HG03280 (cell line): Measurements from ENCODE around the gene AKR1B15.
A peak's percentile ranks its signal among the peaks of the same experiment; 100 is the strongest.
"Not testable (repeated sequence)": the region's sequence is repeated elsewhere in the genome, so short reads cannot be mapped to it uniquely, and the experiment has no call there.

Source experiments
- ATAC-seq: cut with Tn5 transposase; IDR thresholded peaks from one replicate; pipeline ENCODE4 v1.9.1; 2021; ENCODE audit warnings: mild to moderate bottlenecking, moderate library complexity; ENCODE audit not compliant: unreplicated experiment

AKR1B15 gene

DNA sequence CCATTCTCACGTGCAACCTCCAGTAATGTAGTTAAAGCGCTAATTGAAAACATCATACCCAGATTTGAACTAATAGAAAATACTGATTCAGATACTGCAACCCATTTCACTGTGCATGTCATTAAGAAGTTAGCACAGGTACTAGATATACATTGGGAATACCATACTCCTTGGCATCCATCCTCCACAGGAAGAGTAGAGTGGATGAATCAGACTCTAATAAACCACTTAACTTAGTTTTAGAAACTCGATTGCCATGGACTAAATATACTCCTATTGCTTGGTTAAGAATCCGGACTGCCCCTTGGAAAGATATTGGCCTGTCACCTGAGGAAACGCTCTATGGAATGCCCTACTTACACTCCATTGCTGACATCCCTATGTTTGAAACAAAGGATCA is 9.5 kb downstream of the AKR1B15 start:
- no peak for ATAC-seq

- not testable (repeated sequence) for ATAC-seq
Measured at GRCh38 chr7:134561616-134562015, 12.7 kb downstream of the AKR1B15 start.

DNA sequence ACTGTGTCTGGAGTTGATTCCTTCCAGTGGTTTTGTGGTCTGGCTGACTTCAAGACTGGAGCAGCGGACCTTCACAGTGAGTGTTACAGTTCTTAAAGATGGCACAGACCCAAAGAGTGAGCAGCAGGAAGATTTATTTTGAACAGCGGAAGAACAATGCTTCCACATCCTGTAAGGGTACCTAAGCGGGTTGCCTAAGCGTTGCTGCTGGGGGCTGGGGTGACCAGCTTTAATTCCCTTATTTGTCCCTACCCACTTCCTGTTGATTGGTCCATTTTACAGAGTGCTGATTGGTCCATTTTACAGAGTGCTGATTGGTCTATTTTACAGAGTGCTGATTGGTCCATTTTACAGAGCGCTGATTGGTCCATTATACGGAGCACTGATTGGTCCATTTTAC is 13.2 kb downstream of the AKR1B15 start:
- no peak for ATAC-seq

- not testable (repeated sequence) for ATAC-seq
Measured at GRCh38 chr7:134563398-134563749, 14.5 kb downstream of the AKR1B15 start.

- ATAC-seq, result no peak
Measured at GRCh38 chr7:134565643-134566136, 16.8 kb downstream of the AKR1B15 start.

DNA sequence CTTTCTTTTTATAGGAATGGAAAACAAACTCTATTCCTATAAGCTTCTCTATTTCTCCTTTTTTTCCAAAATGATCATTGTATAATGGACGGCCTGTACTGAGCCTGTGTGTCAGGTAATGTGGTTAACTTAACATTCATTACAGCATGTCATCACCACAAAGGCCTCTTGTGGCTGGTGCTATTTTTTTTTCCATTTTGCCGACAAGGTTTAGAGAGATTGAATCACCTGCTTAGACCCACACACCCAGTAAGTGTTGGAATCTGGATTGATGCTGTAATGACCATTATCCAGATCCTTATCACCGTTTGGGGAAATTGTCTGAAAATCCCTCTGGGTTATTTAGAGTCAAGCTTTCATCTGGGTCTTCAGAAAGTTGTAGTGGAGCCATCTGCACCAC is 18.5 kb downstream of the AKR1B15 start:
- no peak for ATAC-seq

DNA sequence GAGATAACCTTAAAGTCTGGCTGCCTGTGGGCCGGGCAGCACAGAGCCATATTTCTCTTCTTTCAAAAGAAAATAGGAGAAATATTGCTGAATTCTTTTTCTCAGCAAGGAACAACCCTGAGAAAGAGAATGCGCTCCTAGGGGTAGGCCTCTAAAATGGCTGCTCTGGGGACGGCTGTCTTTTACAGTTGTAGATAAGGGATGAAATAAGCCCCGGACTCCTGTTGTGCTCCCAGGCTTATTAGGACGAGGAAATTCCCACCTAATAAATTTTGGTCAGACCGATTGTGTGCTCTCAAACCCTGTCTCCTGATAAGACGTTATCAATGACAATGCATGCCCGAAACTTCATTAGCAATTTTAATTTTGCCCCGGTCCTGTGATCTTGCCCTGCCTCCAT is 21.1 kb downstream of the AKR1B15 start:
- not testable (repeated sequence) for ATAC-seq

GRCh38 chr7:134571101-134571500 is 22.2 kb downstream of the AKR1B15 start:
- no peak for ATAC-seq

DNA sequence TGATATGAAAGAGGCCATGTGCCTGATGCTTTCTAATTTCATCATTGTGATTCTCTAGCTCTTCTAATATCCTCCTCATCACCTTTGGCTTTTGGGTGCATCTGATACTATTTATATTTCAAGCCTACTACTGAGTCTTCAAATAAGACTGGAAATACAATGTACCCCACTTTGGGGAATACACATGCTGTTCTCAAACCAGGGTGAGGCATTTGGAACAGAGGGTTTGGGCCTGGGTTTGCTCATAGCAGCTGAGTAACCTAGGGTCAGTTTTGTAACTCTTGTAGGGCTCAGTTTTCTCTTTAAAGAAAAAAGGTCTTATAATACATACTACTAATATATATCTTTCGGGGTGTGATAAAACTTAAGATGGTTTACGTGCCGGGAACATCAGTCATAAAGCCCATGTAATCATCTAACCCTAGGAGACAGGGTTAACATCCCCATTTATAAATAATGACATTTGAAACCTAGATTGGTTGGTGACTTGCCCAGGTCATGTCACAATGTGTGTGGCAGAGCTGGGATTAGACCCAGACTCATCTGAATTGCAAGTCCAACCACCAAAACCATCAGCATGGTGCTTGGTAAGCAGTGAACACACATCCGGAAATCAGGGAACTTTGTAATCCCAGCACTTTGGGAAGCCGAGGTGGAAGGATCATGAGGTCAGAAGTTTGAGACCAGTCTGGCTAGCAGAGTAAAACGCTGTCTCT is 23.0 kb downstream of the AKR1B15 start:
- ATAC-seq, result no peak

GRCh38 chr7:134574322-134574721 is 25.4 kb downstream of the AKR1B15 start:
- ATAC-seq, result no peak

- no peak for ATAC-seq
Measured at GRCh38 chr7:134584290-134584689, 35.4 kb downstream of the AKR1B15 start.

- ATAC-seq, result no peak
Measured at GRCh38 chr7:134585897-134586296, 37.0 kb downstream of the AKR1B15 start.

GRCh38 chr7:134587750-134588149 is 38.8 kb downstream of the AKR1B15 start:
- ATAC-seq, result no peak

DNA sequence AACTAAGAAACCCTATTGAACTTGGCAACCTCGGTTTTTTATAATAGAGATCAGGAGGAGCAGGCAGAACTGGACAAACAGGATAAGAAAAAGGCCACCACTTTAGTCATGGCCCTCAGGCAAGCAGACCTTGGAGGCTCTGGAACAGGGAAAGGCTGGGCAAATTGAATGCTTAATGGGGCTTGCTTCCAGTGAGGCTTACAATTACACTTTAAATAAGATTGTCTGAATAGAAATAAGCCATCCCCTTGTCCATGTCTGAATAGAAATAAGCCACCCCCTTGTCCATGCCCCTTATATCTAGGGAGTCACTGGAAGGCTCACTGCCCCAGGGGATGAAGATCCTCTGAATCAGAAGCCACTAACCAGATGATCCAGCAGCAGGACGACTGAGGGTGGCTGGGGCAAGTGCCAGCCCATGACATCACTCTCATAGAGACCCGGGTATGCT is 40.6 kb downstream of the AKR1B15 start:
- ATAC-seq, result no peak

DNA sequence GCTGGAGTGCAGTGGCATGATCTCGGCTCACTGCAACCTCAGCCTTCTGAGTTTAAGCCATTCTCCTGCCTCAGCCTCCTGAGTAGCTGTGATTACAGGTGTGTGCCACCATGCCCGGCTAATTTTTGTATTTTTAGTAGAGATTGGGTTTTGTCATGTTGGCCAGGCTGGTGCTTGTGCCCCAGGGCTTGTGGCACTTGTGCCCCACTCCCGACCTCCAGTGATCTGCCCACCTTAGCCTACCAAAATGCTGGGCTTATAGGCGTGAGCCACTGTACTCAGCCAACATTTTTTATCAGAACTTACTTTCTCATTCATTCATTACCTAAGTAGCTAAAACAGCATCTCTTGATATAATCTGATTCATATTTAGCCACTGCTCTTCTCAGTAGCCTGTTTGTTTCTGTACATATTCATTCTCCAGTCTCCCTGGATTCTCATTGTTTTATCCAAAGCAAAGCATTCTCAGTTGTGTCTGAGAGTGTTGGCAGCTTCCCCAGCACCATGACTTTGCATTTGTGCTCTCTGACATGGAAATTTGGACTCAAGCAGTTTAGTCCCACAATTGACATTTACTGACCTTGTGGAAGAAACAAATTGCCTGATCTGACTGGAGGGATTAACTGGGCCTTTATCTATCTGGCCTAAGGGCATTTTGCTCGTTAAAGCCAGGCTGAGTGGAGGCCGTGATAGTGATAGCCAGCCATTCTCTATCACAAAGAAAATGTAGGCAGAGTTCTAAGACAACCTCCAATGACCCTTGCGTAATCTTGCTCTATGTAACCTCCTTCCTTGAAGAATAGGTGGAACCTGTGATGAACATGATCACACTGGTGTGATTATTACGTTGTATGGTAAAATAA is 44.9 kb downstream of the AKR1B15 start:
- ATAC-seq, result no peak

DNA sequence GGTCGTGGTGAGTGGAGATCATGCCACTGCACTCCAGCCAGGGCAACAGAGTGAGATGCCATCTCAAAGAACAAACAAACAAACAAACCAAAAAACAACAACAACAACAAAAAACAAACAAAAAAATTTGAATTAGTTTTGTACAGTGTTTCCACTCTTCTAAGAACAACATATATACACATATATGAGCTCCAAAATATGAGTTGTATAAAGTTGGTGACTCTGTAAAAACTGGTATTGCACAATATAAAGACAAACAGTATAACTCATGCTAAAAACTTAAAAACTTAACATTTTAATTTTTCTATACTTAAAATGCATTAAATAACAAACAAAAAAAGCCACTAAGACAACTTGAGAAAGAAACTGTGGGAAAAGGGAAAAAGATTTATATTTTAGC is 46.0 kb downstream of the AKR1B15 start:
- no peak for ATAC-seq

- ATAC-seq, result no peak
Measured at GRCh38 chr7:134599371-134599770, 50.5 kb downstream of the AKR1B15 start.

DNA sequence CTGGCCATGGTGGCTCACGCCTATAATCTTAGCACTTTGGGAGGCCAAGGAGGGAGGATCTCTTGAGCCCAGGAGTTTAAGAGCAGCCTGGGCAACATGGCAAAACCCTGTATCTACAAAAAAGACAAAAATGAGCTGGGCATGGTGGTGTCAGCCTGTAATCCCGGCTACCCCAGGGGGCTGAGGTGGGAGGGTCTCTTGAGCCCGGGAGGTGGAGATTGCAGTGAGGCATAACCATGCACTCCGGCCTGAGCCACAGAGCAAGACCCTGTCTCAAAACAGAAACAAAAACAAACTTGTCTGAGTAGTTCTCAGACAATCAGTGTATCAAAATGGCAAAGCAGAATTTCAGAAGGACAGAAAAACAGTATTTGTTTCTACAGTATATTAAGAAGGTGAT is 52.5 kb downstream of the AKR1B15 start:
- no peak for ATAC-seq

DNA sequence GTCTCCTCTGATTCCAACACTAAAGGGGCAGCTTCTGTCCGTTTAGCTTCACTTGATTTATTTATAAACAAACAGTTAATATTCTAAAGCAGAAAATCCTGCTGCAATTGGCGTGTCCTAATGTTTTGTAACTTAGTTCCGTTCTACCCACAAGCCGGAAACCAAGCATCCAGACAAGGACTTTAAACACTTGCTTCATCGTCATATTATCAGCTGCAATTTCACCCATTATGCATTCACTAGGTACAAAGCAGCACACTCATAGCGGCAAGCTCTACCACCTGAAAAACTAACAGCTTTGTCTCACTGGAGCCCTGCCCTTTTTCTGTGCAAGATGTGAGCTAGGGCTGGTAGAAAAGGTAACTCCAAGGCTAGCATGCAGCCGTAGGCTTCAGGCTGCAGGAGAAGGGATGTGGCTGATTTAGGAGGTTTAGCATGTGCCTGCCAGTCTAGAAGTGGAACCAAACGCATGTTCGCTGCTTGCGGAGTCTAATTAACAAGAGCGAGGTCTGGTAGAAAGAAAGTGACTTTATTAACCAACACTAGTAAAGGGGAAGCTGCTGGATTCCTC is 54.1 kb downstream of the AKR1B15 start:
- ATAC-seq, result no peak

DNA sequence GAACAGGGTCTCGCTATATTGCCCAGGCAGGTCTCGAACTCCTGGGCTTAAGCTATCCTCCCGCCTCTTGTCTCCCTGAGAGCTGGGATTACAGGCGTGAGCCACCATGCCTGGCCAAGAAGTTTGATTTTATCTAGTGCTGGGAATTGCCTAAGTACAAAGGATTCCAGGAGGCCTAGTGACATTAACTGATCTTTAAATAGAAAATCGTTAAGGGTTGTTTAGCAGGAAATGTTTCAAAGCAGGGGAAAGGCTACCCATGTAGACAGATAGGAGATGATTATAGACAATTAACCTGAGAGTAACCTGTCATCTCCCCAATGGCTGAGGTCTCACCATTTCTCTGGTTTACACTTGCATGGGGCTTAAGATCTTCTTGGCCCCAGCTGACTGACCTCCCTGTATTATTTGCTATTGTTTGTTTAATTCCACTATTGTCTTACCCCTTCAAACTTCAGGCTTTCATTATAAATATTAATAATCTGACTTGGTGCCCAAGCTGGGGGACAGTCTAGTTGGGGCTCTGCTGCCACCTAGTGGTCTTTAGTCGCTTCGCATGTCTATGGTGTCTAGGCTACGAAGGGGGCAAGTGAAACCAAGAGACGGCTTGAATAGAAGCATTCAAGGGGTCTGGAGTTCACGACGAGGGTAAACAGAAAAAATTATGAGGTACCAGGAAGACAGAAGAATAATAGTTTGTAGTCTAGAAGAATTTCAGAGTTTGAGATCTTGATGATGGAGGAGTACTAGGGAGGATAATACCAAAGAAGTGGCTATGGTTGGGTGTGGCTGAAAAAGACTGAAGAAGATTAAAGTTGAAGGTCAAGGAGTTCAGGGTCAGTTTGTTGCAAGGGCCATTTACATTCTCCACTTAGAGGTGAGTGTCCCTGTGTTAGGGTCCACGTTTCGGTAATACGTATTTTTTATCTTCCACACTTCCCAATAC is 57.3 kb downstream of the AKR1B15 start:
- ATAC-seq, result peak; percentile 85
